HepG2 (cell line): Measurements from ENCODE around the gene FTL. TPM values are rescaled to one million over a fixed set of nuclear protein-coding genes. Genes with fewer than 3 reads are reported as not detected.

Experiments used
- BCLAF1 ChIP-seq: fragments of 450-650 bp; IDR thresholded peaks from 2 replicates; pipeline ENCODE4 v1.6.1; 2017; ENCODE audit warnings: mild to moderate bottlenecking
- CREB1 ChIP-seq, 2 experiments: fragments of 450-650 bp in 1 of 2; IDR thresholded peaks; 2 replicates each; pipeline ENCODE4 v1.6.1; 2016 to 2017; ENCODE audit warnings: control low read depth in 1 of 2, mild to moderate bottlenecking in 1 of 2, missing compliant biosample characterization in 1 of 2, missing genetic modification characterization in 1 of 2
- GRHL1 ChIP-seq: sonication (generic); formaldehyde crosslinking; conservative IDR thresholded peaks from 2 replicates; pipeline ENCODE4 v1.8.0; 2022; ENCODE audit warnings: missing genetic modification reagents
- HINFP ChIP-seq: sonication (generic); formaldehyde crosslinking; IDR thresholded peaks from 2 replicates; pipeline ENCODE4 v1.4.0; 2020; ENCODE audit warnings: low read depth, mild to moderate bottlenecking, missing genetic modification reagents
- HMGA1 ChIP-seq: sonication (generic); formaldehyde crosslinking; conservative IDR thresholded peaks from 2 replicates; pipeline ENCODE4 v1.4.0; 2020; ENCODE audit warnings: missing genetic modification reagents
- NFKBIZ ChIP-seq: IDR thresholded peaks from 2 replicates; pipeline ENCODE4 v1.6.1; 2018; ENCODE audit warnings: missing genetic modification reagents, missing compliant biosample characterization
- RORA ChIP-seq: sonication (generic); formaldehyde crosslinking; IDR thresholded peaks from 2 replicates; pipeline ENCODE4 v1.5.0; 2020; ENCODE audit warnings: mild to moderate bottlenecking, missing genetic modification reagents, moderate library complexity
- STAG1 ChIP-seq: sonication (generic); formaldehyde crosslinking; IDR thresholded peaks from 2 replicates; pipeline ENCODE4 v1.4.0; 2020; ENCODE audit warnings: missing genetic modification reagents
- TMF1 ChIP-seq: sonication (generic); formaldehyde crosslinking; IDR thresholded peaks from 2 replicates; pipeline ENCODE4 v1.8.1; 2022; ENCODE audit warnings: low read depth, missing genetic modification reagents
- TSC22D2 ChIP-seq: sonication (generic); formaldehyde crosslinking; IDR thresholded peaks from 2 replicates; pipeline ENCODE4 v1.5.1; 2020; ENCODE audit warnings: missing genetic modification reagents, mild to moderate bottlenecking, borderline replicate concordance
- ZFP82 ChIP-seq: sonication (generic); formaldehyde crosslinking; IDR thresholded peaks from 2 replicates; pipeline ENCODE4 v1.5.1; 2020; ENCODE audit warnings: mild to moderate bottlenecking, missing genetic modification reagents, borderline replicate concordance
- ZNF18 ChIP-seq: sonication (generic); formaldehyde crosslinking; IDR thresholded peaks from 2 replicates; pipeline ENCODE4 v1.8.0; 2022; ENCODE audit warnings: mild to moderate bottlenecking, missing genetic modification reagents; ENCODE audit not compliant: insufficient replicate concordance
- ZNF234 ChIP-seq: sonication (generic); formaldehyde crosslinking; conservative IDR thresholded peaks from 2 replicates; pipeline ENCODE4 v1.5.1; 2020; ENCODE audit warnings: mild to moderate bottlenecking, missing genetic modification reagents
- ZNF235 ChIP-seq: sonication (generic); formaldehyde crosslinking; IDR thresholded peaks from 2 replicates; pipeline ENCODE4 v1.8.1; 2023; ENCODE audit warnings: mild to moderate bottlenecking, missing genetic modification reagents, borderline replicate concordance
- ZNF546 ChIP-seq: sonication (generic); formaldehyde crosslinking; conservative IDR thresholded peaks from 2 replicates; pipeline ENCODE4 v1.8.1; 2023; ENCODE audit warnings: mild to moderate bottlenecking, missing genetic modification reagents
- ZNF557 ChIP-seq: sonication (generic); formaldehyde crosslinking; IDR thresholded peaks from 2 replicates; pipeline ENCODE4 v1.4.0; 2020; ENCODE audit warnings: missing genetic modification reagents
- ZNF773 ChIP-seq: sonication (generic); formaldehyde crosslinking; IDR thresholded peaks from 2 replicates; pipeline ENCODE4 v1.4.0; 2020; ENCODE audit warnings: missing genetic modification reagents, borderline replicate concordance
- ZNF788 ChIP-seq: sonication (generic); formaldehyde crosslinking; IDR thresholded peaks from 2 replicates; pipeline ENCODE4 v1.5.0; 2020; ENCODE audit warnings: mild to moderate bottlenecking, missing genetic modification reagents, borderline replicate concordance
- ZNF879 ChIP-seq: sonication (generic); formaldehyde crosslinking; IDR thresholded peaks from 2 replicates; pipeline ENCODE4 v1.8.1; 2023; ENCODE audit warnings: missing genetic modification reagents
- ZNF891 ChIP-seq: sonication (generic); formaldehyde crosslinking; IDR thresholded peaks from 2 replicates; pipeline ENCODE4 v1.5.0; 2020; ENCODE audit warnings: mild to moderate bottlenecking, missing genetic modification reagents
- polyA plus RNA-seq, 8 experiments: library from polyadenylated mRNA; depleted of rRNA in 3 of 8; stranded (reverse) in 7 of 8; unstranded in 1 of 8; fragments of >200 nt; fragmentation: Illumina TruSeq in 4 of 8; extraction: Trizol in 4 of 8; gene quantifications; 2 replicates each; pipeline versions ENCODE4 v1.2.1 to v1.2.3, GENCODE V29; 2011 to 2016; ENCODE audit warnings: low read depth in 4 of 8, missing spikeins in 1 of 8, mixed read lengths in 1 of 8; ENCODE audit not compliant: insufficient read depth in 1 of 8
- total RNA-seq, 5 experiments: library from RNA; depleted of rRNA; stranded (reverse); fragments of >200 nt; fragmentation: Illumina TruSeq; extraction: Trizol; gene quantifications; 2 replicates each; pipeline ENCODE4 v1.2.3, GENCODE V29; 2016; ENCODE audit warnings: low read depth in 1 of 5
- TF ChIP-seq, protein P1 (sequence below): IDR thresholded peaks from 2 replicates; pipeline ENCODE4 v1.6.1; 2016; ENCODE audit warnings: mild to moderate bottlenecking

FTL gene
- total and polyA plus RNA-seq, 2 of the 13 experiments (the other 11 are each of a cell fraction or from before 2014, with no cell fraction given) = 2,721 to 8,800 TPM

- TF ChIP-seq GRHL1 (CRISPR knock-in tag) = no peak
- TF ChIP-seq HINFP = 0 out of 2 replicates have a peak, but pooled peaks have one; percentile 17
- no peak for TF ChIP-seq HMGA1 (CRISPR knock-in tag)
- TF ChIP-seq ZNF18 (CRISPR knock-in tag) = peak; percentile 76
- TF ChIP-seq TSC22D2 (CRISPR knock-in tag) = no peak
- no peak for TF ChIP-seq ZNF546 (CRISPR knock-in tag)
- TF ChIP-seq ZNF234 (CRISPR knock-in tag) = no peak
- 0 out of 2 replicates have a peak, but pooled peaks have one; percentile 53 for TF ChIP-seq ZNF879
- no peak for TF ChIP-seq ZNF788
- 0 out of 2 replicates have a peak, but pooled peaks have one; percentile 36 for TF ChIP-seq ZNF235 (CRISPR knock-in tag)
- TF ChIP-seq NFKBIZ (CRISPR knock-in tag) = no peak
- TF ChIP-seq BCLAF1 = no peak
- TF ChIP-seq ZNF557 (CRISPR knock-in tag) = no peak
- no peak for TF ChIP-seq CREB1 (IDR thresholded peaks at IDR 0.05)
- TF ChIP-seq CREB1 (CRISPR knock-in tag; IDR thresholded peaks at IDR 0.05) = no peak
- no peak for TF ChIP-seq ZFP82
- no peak for TF ChIP-seq TMF1 (CRISPR knock-in tag)
- no peak for TF ChIP-seq RORA (CRISPR knock-in tag)
- no peak for TF ChIP-seq ZNF773 (CRISPR knock-in tag)
- TF ChIP-seq ZNF891 (CRISPR knock-in tag) = no peak
- TF ChIP-seq STAG1 (CRISPR knock-in tag) = no peak
- TF ChIP-seq, protein P1, sequence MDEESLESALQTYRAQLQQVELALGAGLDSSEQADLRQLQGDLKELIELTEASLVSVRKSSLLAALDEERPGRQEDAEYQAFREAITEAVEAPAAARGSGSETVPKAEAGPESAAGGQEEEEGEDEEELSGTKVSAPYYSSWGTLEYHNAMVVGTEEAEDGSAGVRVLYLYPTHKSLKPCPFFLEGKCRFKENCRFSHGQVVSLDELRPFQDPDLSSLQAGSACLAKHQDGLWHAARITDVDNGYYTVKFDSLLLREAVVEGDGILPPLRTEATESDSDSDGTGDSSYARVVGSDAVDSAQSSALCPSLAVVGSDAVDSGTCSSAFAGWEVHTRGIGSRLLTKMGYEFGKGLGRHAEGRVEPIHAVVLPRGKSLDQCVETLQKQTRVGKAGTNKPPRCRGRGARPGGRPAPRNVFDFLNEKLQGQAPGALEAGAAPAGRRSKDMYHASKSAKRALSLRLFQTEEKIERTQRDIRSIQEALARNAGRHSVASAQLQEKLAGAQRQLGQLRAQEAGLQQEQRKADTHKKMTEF (CRISPR knock-in tag) = no peak
These were observed 3.5 kb upstream of the FTL start (continued) for GRCh38 chr19:48961673-48962028.
